ENCODE results near the gene MYO6.

DNA sequence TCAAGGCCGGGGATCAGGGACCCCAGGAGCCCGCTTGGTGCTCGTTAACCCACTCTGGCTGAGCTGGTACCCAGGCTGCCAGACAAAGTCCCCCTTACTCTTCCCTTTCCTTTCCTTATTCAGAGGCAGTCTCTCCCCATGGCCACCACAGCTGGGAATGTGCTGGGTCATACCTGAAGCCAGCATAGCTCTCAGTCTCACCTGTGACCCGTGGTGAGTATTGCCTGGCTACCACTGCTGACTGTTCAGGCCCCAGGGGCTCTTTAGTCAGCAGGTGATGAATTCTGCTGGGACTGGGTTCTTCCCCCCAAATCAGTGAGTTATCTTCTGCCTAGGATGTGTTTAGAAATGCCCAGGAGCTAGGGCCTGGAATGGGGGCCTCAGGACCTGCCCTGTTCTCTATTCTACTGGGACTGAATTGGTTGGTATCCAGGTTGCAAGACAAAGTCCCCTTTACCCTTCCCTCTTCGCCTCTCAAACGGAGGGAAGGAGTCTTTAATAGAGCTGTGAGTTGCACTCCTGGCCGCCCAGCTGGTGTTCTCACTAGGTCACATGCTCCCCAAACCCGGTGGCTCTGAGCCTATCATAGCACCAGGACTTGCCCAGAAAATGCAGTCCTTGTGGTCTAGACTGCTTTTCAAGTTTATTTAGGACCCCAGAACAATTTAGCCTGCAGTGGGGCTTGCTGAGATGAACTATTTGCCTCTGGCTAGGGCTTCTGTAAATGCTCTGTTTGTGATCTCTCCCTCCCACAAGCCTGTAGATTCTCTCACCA lies 64.6 kb downstream of the MYO6 start:
- TF ChIP-seq, protein P1, sequence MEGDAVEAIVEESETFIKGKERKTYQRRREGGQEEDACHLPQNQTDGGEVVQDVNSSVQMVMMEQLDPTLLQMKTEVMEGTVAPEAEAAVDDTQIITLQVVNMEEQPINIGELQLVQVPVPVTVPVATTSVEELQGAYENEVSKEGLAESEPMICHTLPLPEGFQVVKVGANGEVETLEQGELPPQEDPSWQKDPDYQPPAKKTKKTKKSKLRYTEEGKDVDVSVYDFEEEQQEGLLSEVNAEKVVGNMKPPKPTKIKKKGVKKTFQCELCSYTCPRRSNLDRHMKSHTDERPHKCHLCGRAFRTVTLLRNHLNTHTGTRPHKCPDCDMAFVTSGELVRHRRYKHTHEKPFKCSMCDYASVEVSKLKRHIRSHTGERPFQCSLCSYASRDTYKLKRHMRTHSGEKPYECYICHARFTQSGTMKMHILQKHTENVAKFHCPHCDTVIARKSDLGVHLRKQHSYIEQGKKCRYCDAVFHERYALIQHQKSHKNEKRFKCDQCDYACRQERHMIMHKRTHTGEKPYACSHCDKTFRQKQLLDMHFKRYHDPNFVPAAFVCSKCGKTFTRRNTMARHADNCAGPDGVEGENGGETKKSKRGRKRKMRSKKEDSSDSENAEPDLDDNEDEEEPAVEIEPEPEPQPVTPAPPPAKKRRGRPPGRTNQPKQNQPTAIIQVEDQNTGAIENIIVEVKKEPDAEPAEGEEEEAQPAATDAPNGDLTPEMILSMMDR (IDR thresholded peaks at IDR 0.05) = no peak
- TF ChIP-seq POLR2AphosphoS5 (IDR thresholded peaks at IDR 0.05) = no peak
